Measurements from ENCODE around the gene KIF2A.

- no peak for TF ChIP-seq CTCF (IDR thresholded peaks at IDR 0.05)
- no peak for TF ChIP-seq ZFX (IDR thresholded peaks at IDR 0.05; ENCODE audit: borderline replicate concordance)
Observed at GRCh38 chr5:62330302-62330701, 24.3 kb downstream of the KIF2A start.

All from 22Rv1 (cell line).